IMR-90 (cell line): Measurements from ENCODE around the gene SOX6.

Experiments
- CEBPB ChIP-seq: IDR thresholded peaks from 2 replicates; pipeline ENCODE4 v1.6.1; 2012; ENCODE audit warnings: low read depth, low read length, improper control_type of control experiment
- CTCF ChIP-seq: conservative IDR thresholded peaks from 2 replicates; pipeline ENCODE4 v1.5.1; 2012; ENCODE audit warnings: mild to moderate bottlenecking, low read depth, low read length, improper control_type of control experiment
- MAFK ChIP-seq: IDR thresholded peaks from 2 replicates; pipeline ENCODE4 v1.6.1; 2012; ENCODE audit warnings: low read depth, low read length, improper control_type of control experiment
- NFE2L2 ChIP-seq: fragments of 150-350 bp; IDR thresholded peaks from 2 replicates; pipeline ENCODE4 v1.6.1; 2016; ENCODE audit warnings: low read depth, mild to moderate bottlenecking, low read length
- POLR2A ChIP-seq: IDR thresholded peaks from 2 replicates; pipeline ENCODE4 v1.6.1; 2012; ENCODE audit warnings: mild to moderate bottlenecking, low read depth, low read length
- RAD21 ChIP-seq: IDR thresholded peaks from 2 replicates; pipeline ENCODE4 v1.6.1; 2012; ENCODE audit warnings: low read length, improper control_type of control experiment
- RCOR1 ChIP-seq: IDR thresholded peaks from 2 replicates; pipeline ENCODE4 v1.6.1; 2012; ENCODE audit warnings: mild to moderate bottlenecking, low read length, improper control_type of control experiment; ENCODE audit not compliant: insufficient replicate concordance
- RFX5 ChIP-seq: IDR thresholded peaks from 2 replicates; pipeline ENCODE4 v1.8.0; 2012; ENCODE audit warnings: low read depth, mild to moderate bottlenecking, low read length, moderate library complexity

- TF ChIP-seq CTCF (no peak), POLR2A (no peak), RFX5 (no peak), CEBPB (no peak), RAD21 (0 out of 2 replicates have a peak, but pooled peaks have one; percentile 9), RCOR1 (no peak), NFE2L2 (no peak), MAFK (no peak)
Observed at GRCh38 chr11:15976433-15977045, 379.8 kb downstream of the SOX6 start.
